Right renal cortex interstitium (tissue), 3 donors: ENCODE measurements around the gene ZBTB39. TPM values are rescaled to one million over a fixed set of nuclear protein-coding genes. Genes with fewer than 3 reads are reported as not detected.
"Not testable (repeated sequence)": the region's sequence is repeated elsewhere in the genome, so short reads cannot be mapped to it uniquely, and the experiment has no call there.

Experiments
- DNase-seq, 3 donors: peaks; one replicate each; pipeline ENCODE4 v3.0.0-alpha.2; 2013; ENCODE audit warnings: low read depth in 3 of 3, low spot score in 2 of 3
- polyA plus RNA-seq, 3 donors: library from polyadenylated mRNA; unstranded; fragments of 120-200 nt; gene quantifications; one replicate each; pipeline ENCODE4 v1.2.1, GENCODE V29; 2013; ENCODE audit not compliant: insufficient read length in 3 of 3

Gene ZBTB39, protein sequence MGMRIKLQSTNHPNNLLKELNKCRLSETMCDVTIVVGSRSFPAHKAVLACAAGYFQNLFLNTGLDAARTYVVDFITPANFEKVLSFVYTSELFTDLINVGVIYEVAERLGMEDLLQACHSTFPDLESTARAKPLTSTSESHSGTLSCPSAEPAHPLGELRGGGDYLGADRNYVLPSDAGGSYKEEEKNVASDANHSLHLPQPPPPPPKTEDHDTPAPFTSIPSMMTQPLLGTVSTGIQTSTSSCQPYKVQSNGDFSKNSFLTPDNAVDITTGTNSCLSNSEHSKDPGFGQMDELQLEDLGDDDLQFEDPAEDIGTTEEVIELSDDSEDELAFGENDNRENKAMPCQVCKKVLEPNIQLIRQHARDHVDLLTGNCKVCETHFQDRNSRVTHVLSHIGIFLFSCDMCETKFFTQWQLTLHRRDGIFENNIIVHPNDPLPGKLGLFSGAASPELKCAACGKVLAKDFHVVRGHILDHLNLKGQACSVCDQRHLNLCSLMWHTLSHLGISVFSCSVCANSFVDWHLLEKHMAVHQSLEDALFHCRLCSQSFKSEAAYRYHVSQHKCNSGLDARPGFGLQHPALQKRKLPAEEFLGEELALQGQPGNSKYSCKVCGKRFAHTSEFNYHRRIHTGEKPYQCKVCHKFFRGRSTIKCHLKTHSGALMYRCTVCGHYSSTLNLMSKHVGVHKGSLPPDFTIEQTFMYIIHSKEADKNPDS
- polyA plus RNA-seq: 10 to 100 TPM; 11.9 to 13.0 (median 12.4) TPM

DNA sequence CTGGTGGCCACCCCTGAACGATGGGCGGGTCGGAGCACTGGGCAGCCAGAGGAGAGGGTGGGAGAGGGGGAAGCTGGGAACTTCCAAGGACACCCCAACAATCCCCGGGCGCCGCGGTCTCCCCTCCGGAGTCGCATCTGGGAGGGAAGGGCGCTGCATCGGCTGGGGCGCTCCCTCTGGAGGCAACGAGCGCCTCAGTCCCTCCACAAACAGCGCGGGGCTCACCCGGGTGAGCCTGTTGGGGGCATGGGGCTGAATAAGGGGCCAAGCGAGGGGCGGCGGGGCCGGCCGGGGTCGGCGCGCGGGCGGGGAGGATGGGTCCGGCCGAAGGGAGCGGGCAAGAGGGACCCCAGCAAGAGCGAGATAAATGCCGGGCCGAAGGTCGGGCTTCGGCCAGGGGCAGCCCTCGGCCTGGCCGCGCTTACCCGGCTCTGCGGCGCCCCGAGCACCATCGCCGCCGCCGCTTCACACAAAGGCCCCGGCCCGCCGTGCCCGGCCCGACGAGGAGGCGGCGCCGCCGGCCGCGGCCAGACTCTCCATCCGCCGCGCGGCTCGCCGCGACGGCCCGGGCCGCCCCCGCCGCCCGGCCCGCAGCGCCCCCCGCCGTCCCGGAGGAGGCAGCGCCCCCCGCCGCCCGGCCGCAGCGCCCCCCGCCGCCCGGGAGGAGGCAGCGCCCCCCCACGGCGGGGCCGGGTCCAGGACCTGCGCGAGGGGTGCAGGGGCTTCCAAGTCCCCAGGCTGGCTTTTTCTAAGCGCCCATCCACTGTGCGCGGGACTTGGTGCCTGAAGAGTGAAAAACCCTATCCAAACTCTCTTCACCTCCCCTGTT lies at the start of gene ZBTB39:
Gene ZBTB39 (minus strand): TSS at position 567 of the 829 bp plus-strand sequence. CDS start 1,629 bp downstream, outside the sequence.
- no peak for DNase-seq

GRCh38 chr12:57055824-57056223 lies 49.5 kb upstream of the ZBTB39 start:
- no peak for DNase-seq

DNA sequence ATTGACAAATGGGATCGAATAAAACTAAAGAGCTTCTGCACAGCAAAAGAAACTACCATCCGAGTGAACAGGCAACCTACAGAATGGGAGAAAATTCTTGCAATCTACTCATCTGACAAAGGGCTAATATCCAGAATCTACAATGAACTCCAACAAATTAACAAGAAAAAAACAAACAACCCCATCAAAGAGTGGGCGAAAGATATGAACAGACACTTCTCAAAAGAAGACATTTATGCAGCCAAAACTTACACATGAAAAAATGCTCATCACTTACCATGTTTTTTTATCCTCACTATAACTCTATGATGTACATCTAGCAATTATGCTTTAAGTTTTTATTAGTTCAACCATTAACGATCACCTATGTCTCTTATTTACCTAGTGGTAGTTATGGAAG lies 47.6 kb upstream of the ZBTB39 start:
- not testable (repeated sequence) for DNase-seq

- DNase-seq: not testable (repeated sequence)
Observed at GRCh38 chr12:57053146-57053545, 46.8 kb upstream of the ZBTB39 start.

DNA sequence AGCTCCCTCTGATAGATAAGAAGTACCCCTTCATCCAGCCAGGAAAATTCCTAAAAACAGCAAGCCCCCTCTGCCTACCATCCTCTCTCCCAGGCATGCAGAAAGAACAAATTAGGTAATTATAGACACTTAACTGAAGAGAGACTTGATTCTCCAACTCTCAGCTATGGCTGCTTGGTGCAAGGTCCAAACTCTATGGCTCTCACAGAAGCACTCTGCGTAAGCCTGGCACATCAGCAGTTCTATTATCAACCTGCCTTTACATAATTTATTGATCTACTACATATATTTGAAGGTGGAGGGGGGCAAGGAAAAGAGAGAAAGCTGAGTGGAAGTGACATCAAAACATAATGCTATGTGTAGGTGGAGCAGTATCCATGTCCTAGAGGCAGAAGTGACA lies 44.7 kb upstream of the ZBTB39 start:
- DNase-seq: no peak

DNA sequence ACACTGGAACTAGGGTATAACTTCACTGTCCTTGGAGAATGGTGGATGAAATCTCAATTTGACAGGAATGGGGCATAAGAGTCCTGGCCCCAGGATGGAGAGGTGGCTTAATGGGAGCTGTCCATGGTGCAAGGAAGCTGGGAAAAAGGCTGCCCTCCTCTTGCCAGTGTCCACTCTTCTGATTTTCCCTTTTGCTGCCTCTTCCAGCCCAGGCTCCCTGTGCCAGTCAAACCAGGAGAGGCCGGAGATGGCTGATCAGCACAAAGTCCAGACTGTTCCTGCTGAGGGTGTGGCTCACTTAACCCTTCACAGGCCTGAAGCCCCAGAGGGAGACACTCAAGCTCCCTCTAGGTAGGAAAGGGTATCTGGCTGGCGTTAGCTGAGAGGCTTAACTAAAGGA lies 43.5 kb upstream of the ZBTB39 start, which contains the start of gene MYO1A:
Gene MYO1A (minus strand): TSS at position 240 of the 400 bp plus-strand sequence. CDS start 1,806 bp downstream, outside the sequence.
- no peak for DNase-seq

- DNase-seq: no peak
Observed at GRCh38 chr12:57049119-57049446, 42.7 kb upstream of the ZBTB39 start.

DNA sequence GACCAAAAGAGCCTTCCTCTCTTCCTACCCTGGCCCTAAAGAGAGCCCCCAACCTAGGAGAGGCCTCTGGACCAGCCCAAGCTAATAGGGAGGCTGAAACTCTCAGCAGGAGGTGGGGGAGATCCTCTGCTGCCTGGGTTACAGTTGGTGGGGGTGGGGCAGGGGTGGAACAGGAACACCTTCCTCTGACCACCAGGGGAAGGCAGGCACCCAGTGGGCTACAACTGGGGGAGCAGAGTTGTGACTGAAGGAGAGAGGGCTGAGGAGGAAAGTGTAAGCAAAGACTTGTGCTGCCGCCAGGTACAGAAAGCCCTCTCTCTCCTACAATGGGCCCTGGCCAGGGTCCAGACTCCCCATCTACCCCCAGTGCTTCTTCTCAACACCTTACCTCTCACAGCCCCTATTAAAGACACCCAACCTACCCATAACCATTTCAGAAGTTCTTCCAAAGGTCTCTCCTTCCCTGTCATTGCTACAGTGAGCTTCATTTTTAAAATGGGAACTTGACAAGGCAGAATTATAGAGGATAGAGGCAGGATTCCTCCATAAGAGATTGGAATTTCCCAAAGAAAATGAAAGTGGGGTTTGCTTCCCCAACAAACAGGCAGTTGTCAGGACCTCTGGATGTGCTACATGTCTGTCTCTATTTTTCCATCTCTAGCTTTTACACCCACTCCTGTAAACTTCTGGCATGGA lies 42.2 kb upstream of the ZBTB39 start:
- DNase-seq: no peak

DNA sequence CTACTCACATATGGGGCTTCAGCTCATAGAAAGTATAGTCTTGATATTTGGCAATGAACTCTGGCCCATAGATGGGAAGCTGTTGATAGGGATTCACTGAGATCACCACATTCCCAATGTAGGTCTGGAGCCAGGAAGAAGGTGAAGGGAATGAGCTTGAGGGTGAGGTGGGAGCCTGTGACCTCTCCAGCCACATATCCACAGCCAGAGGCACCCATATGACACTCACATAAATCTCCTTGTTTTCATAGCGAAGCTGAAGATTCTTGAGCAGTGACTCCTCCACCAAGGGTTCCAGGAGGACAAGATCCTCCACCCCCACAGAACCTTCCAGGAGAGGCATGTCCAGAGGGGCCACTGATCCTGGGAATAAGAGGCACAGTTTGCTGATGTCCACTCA lies 41.6 kb upstream of the ZBTB39 start:
- no peak for DNase-seq

DNA sequence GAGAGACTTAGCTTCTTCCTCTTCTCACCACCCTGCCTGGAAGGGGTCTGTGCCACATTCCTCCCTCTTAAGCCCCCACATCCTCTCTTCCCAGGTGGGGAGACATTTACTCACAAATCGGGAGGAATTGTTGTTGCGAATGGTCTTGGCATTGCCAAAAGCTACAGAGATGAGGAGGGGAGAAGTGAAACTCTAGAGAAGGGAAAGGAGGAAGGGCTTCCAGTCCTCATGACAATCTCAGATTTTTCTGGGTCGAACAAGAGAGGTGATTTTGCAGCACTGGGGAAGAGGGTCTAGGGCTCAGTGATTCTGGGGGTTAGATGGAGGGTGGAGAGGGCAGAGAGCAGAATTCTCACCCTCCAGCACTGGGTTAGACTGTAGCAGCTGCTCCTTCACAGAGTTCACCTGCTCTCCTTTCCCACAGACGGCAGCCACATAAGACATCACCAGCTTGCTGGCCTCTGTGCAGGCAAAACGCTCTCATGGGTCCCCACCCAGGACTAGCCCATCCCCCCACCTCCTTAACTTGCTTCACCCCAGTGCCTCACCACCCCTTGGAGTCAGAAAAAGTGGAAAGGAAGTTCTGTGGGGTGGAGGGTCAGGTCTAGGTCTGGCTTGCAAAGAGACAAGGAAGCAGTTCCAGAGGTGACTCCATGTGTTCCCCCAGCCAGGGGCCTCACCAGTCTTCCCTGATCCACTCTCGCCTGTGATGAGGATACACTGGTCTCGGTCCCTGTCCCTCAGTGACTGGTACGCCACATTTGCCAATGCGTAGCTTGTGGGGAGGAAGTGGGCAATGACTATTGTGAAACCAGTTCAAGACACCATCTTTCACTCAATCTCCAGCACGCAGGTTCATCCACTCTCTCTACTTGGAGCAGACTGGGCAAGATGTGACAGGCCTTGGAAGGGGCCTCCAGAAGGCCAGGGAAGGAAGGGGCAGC lies 40.9 kb upstream of the ZBTB39 start:
- no peak for DNase-seq

GRCh38 chr12:57046086-57046791 lies 39.9 kb upstream of the ZBTB39 start:
- no peak for DNase-seq

DNA sequence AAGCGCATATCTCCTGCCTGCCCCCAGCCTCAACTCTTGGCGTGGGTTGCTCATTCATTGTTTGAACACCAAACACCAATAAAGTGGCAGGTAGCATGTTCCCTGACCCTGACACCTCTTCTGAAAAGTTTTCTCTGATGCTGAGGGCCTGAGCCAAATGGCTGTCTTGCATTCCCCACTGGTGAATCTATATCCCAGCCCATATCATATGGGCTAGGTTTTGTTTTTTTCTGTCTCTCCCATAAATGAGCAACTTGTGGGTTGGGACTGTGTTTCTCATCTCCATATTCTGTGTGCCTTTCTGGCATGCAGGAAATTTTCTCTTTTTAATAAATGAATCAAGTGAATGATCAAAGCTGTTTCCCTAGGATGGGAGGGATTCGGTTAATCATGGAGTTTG lies 38.5 kb upstream of the ZBTB39 start:
- no peak for DNase-seq

DNA sequence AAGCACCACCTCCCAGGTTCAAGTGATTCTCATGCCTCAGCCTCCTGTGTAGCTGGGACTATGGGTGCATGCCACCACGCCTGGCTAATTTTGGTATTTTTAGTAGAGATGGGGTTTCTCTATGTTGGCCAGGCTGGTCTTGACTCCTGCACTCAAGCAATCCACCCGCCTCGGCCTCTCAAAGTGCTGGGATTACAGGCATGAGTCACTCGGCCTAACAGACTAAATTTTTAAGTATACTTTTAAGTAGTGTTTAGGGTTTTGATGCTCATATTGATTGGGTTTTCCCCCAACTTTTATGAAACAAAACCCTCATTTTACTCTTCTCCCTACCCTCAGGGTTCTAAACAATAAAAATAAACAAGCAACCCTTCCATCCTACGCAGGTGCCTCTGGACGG lies 38.1 kb upstream of the ZBTB39 start:
- DNase-seq: no peak

DNA sequence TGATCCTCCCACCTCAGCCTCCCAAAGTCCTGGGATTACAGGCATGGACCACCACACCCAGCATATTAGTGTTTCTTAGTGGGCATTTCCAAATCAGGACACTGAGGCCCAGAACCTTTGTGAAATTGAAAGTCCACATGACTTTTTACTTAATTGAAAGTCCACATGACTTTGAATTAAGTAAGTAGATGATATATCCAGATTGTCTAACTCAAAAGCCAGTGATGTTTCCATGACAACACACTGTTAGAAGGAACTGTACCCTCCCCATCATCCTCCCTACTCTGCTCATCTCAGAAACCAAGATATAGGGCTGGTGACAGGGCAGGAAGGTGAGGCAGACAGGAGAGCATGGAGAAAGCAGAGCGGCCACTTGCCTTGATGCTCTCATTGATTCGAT lies 36.3 kb upstream of the ZBTB39 start:
- DNase-seq: no peak

DNA sequence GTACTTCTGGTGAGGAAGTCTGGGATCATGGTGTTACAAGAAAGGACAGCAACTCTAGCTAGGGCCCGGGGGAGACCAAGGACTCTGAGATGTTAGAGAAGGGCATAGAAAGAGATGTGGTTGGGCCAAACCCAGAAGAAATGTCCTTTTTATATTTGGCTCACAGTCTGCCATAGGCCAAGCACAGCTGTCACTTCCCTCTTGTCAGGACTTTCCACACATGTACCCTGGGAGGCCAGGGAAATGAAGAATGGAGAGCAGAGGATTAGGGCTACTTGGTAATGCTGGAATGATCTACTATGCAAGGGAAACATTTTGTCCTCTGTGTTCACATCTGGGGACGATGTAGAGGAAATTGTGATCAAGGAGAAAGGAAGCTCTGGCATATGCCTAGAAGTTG lies 34.4 kb upstream of the ZBTB39 start:
- DNase-seq: no peak

DNA sequence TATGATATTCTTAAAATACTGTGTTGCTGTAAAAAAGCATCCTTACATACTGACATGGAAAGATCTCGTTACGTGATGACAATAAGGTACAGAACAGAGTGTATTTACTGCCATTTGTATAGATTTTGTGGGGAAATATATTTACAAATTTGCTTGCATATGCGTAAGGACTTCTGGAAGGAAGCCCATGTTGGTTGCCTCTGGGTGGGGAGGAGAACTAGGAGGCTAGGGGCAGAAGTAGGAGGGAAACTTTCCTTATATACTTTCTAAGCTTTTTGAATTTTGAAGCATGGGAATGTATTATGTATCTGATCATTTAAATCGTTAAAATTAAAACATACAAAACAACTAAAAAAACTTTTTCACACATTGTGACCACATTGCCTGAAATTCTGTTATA lies 33.9 kb upstream of the ZBTB39 start:
- no peak for DNase-seq

- DNase-seq: no peak
Observed at GRCh38 chr12:57039016-57039798, 32.9 kb upstream of the ZBTB39 start.

DNA sequence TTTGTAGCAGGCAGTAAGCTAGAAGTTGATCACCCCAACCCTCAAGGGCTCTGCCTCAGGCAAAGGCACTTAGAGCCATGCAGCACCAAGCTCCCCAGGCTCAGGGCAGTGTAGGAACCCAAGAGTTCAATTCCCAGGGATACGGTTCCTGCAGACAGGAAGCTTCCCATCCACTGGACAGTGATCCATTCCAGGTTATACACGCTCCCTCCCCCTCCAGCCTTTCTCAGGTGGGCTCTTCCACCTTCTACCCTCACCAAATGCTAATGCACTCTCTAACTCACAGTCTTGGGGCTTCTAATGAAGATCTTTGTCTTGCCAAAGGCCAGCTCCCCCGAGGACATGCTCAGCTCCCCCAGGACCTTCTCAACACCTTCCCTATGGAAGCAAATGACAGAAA lies 30.9 kb upstream of the ZBTB39 start:
- no peak for DNase-seq
